Measurements from ENCODE around the gene SLC26A5. TPM values are rescaled to one million over a fixed set of nuclear protein-coding genes. Genes with fewer than 3 reads are reported as not detected.
A peak's percentile ranks its signal among the peaks of the same experiment; 100 is the strongest.

Gene SLC26A5
- total RNA-seq, 2 donors from 2014 or later: 0.35 to 0.53 TPM

GRCh38 chr7:103466814-103467213 lies 20.8 kb upstream of the SLC26A5 start:
- Histone ChIP-seq H3K36me3 (ENCODE audit: control insufficient read depth, insufficient read depth, low read length) (no peaks in the 10 kb centered on the region), H3K27ac (ENCODE audit: low read depth, low read length) (no peak overlapping the region), H3K9me3 (ENCODE audit: control insufficient read depth, low read length) (no peaks in the 10 kb centered on the region), H3K4me3 (ENCODE audit: low read length) (no peak overlapping the region), H3K9ac (ENCODE audit: extremely low read depth, low read length, poor library complexity, severe bottlenecking) (no peak overlapping the region), H3K4me1 (ENCODE audit: control insufficient read depth, insufficient read depth, low read length) (no peaks in the 10 kb centered on the region), H3K27me3 (ENCODE audit: control insufficient read depth, insufficient read depth, low read length, poor library complexity, severe bottlenecking) (peaks cover 3% of the 10 kb centered on the region)
- peaks cover 8% of the 10 kb centered on the region for H3K27me3 Mint-ChIP-seq (ENCODE audit: insufficient read depth)
- H3K4me1 Mint-ChIP-seq: no peaks in the 10 kb centered on the region
- no peaks in the 10 kb centered on the region for H3K36me3 Mint-ChIP-seq (ENCODE audit: low read depth)
- TF ChIP-seq CTCF (conservative IDR thresholded peaks at IDR 0.05): no peak
- H3K9me3 Mint-ChIP-seq: no peaks in the 10 kb centered on the region
- WGBS, 2 experiments (ENCODE audit: insufficient coverage in 1 of 2, insufficient read length in 1 of 2): 69 to 100% methylated on average over 1 to 3 of the region's 3 CpGs
- DNase-seq: no peak
- no peak overlapping the region for H3K4me3 Mint-ChIP-seq
- no peak overlapping the region for H3K27ac Mint-ChIP-seq

DNA sequence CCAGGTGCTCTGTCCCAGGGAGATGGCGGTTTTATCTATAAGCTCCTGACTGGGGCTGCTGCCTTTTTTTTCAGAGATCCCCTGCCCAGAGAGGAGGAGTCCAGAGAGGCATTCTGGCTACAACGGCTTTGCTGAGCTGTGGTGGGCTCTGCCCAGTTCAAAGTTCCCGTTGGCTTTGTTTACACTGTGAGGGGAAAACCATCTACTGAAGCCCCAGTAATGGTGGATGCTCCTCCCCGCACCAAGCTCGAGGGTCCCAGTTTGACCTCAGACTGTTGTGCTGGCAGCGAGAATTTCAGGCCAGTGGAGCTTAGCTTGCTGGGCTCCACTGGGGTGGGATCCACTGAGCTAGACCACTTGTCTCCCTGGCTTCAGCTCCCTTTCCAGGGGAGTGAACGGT lies 16.4 kb upstream of the SLC26A5 start:
- no peak overlapping the region for H3K4me3 Mint-ChIP-seq
- no peaks in the 10 kb centered on the region for H3K9me3 Mint-ChIP-seq
- H3K4me1 ChIP-seq (ENCODE audit: control insufficient read depth, insufficient read depth, low read length): no peaks in the 10 kb centered on the region
- TF ChIP-seq CTCF (conservative IDR thresholded peaks at IDR 0.05): no peak
- no peaks in the 10 kb centered on the region for H3K36me3 ChIP-seq (ENCODE audit: control insufficient read depth, insufficient read depth, low read length)
- H3K27me3 Mint-ChIP-seq (ENCODE audit: insufficient read depth): peaks cover 22% of the 10 kb centered on the region
- H3K36me3 Mint-ChIP-seq (ENCODE audit: low read depth): no peaks in the 10 kb centered on the region
- H3K27ac ChIP-seq (ENCODE audit: low read depth, low read length): no peak overlapping the region
- no peaks in the 10 kb centered on the region for H3K9me3 ChIP-seq (ENCODE audit: control insufficient read depth, low read length)
- H3K4me3 ChIP-seq (ENCODE audit: low read length): no peak overlapping the region
- peaks cover 14% of the 10 kb centered on the region for H3K27me3 ChIP-seq (ENCODE audit: control insufficient read depth, insufficient read depth, low read length, poor library complexity, severe bottlenecking)
- no peak for DNase-seq
- H3K4me1 Mint-ChIP-seq: no peaks in the 10 kb centered on the region
- H3K9ac ChIP-seq (ENCODE audit: extremely low read depth, low read length, poor library complexity, severe bottlenecking): no peak overlapping the region
- no peak overlapping the region for H3K27ac Mint-ChIP-seq
- 87 to 91% methylated on average over 7 of the region's 7 CpGs for WGBS, 2 experiments (ENCODE audit: insufficient coverage in 1 of 2, insufficient read length in 1 of 2)

DNA sequence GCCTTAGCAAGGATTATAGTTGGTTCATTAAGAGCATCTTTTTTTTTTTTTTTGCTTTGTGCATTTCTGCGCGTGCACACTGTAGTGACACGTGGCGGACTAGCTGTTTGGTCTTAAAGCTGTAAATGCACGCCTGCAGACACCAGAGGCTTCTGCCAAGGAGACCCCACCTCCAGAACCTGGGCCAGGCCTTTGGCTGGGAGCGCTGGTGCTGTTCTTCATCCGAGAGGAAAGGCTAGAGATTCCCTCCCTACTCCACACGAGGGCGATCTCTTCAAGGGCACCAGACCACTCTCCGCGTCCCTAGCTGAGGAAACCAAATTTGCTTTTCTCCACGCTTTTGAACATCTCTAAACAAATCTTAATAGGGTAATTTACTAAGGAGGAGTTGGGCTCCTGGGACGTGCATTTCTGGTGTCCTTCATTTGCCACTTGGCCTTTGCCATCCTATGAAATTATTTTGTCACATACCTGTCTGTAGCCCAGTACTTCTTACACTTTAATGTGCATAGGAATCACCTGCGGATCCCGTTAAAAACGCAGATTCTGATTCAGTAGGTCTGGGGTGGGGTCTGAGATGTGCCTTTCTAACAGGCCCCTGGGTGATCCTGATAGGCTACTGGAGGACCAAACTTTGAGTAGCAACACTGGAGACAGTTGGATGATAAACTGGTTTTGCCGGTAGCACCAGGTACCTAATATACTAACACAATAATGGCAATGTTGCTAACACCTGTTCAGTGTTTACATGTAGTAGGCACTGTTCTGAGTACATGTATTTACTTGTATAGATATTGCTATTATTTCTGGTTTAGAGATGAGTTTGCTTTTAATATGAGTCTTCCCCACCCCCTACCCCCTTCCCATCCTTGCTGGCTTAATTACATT lies 1.3 kb upstream of the SLC26A5 start:
- H3K4me1 ChIP-seq (ENCODE audit: control insufficient read depth, insufficient read depth, low read length): peaks cover 6% of the 10 kb centered on the region
- H3K27ac ChIP-seq (ENCODE audit: low read depth, low read length): no peak overlapping the region
- 19 to 20% methylated on average over 8 to 17 of the region's 17 CpGs for WGBS, 2 experiments (ENCODE audit: insufficient coverage in 1 of 2, insufficient read length in 1 of 2)
- Mint-ChIP-seq H3K9me3 (peaks cover 16% of the 10 kb centered on the region), H3K4me3 (no peak overlapping the region), H3K36me3 (ENCODE audit: low read depth) (no peaks in the 10 kb centered on the region), H3K27ac (no peak overlapping the region), H3K4me1 (peaks cover 5% of the 10 kb centered on the region), H3K27me3 (ENCODE audit: insufficient read depth) (peaks cover 93% of the 10 kb centered on the region)
- H3K9me3 ChIP-seq (ENCODE audit: control insufficient read depth, low read length): no peaks in the 10 kb centered on the region
- peaks cover 60% of the 10 kb centered on the region for H3K27me3 ChIP-seq (ENCODE audit: control insufficient read depth, insufficient read depth, low read length, poor library complexity, severe bottlenecking)
- no peak overlapping the region for H3K9ac ChIP-seq (ENCODE audit: extremely low read depth, low read length, poor library complexity, severe bottlenecking)
- no peak overlapping the region for H3K4me3 ChIP-seq (ENCODE audit: low read length)
- H3K36me3 ChIP-seq (ENCODE audit: control insufficient read depth, insufficient read depth, low read length): no peaks in the 10 kb centered on the region
- peak; percentile 91 for DNase-seq
- TF ChIP-seq CTCF (conservative IDR thresholded peaks at IDR 0.05): peak; percentile 86
